Measurements from ENCODE around the gene RBM23.

DNA sequence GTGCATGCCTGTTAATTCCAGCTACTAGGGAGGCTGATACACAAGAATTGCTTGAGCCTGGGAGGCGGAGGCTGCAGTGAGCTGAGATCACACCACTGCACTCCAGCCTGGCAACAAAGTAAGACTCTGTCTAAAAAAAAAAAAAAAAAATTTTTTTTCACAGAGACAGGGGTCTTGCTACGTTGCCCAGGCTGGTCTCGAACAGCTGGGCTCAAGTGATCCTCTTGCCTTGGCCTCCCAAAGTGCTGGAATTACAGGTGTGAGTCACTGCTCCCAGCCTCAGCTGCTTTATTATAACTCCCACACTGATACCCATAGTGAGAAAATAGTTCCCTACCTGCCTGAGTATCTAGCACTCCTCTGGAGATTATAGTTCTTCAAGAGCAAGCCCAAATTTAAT is 26.7 kb upstream of the RBM23 start:
- TF ChIP-seq, protein P1, sequence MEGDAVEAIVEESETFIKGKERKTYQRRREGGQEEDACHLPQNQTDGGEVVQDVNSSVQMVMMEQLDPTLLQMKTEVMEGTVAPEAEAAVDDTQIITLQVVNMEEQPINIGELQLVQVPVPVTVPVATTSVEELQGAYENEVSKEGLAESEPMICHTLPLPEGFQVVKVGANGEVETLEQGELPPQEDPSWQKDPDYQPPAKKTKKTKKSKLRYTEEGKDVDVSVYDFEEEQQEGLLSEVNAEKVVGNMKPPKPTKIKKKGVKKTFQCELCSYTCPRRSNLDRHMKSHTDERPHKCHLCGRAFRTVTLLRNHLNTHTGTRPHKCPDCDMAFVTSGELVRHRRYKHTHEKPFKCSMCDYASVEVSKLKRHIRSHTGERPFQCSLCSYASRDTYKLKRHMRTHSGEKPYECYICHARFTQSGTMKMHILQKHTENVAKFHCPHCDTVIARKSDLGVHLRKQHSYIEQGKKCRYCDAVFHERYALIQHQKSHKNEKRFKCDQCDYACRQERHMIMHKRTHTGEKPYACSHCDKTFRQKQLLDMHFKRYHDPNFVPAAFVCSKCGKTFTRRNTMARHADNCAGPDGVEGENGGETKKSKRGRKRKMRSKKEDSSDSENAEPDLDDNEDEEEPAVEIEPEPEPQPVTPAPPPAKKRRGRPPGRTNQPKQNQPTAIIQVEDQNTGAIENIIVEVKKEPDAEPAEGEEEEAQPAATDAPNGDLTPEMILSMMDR (IDR thresholded peaks at IDR 0.05), result no peak
- no peak for TF ChIP-seq POLR2A (IDR thresholded peaks at IDR 0.05)
